ENCODE results near the gene PTOV1. TPM values are rescaled to one million over a fixed set of nuclear protein-coding genes. Genes with fewer than 3 reads are reported as not detected.

PTOV1 gene
- total and polyA plus RNA-seq, 2 of the 8 experiments (the other 6 are each of a cell fraction or from before 2014, with no cell fraction given) = 147 to 251 TPM

GRCh38 chr19:49862391-49863253, 11.7 kb downstream of the PTOV1 start:
- FAIRE-seq = no peak
- H3K4me1 ChIP-seq (replicated peaks in 1 of 4; ENCODE audit: control insufficient read depth in 3 of 4, insufficient read depth in 4 of 4, low read length in 3 of 4) = peaks cover 0 to 16% (median 4%) of the 10 kb centered on the region in 4 experiments; a peak in 5 of 7 replicates
- no peak overlapping the region for H3K14ac ChIP-seq (ENCODE audit: insufficient read length)
- H4K91ac ChIP-seq (replicated peaks; ENCODE audit: insufficient read length, low read length) = no peak overlapping the region
- no peak overlapping the region for H3K4ac ChIP-seq (replicated peaks; ENCODE audit: insufficient read length, low read depth, low read length)
- H2AK5ac ChIP-seq (ENCODE audit: low read depth, low read length) = no peak overlapping the region
- no peak overlapping the region for H4K5ac ChIP-seq (ENCODE audit: insufficient read length, low read depth, low read length)
- peaks cover 8% of the 10 kb centered on the region for H3K23me2 ChIP-seq (ENCODE audit: low read depth, low read length)
- peak overlapping the region; percentile 55 for H2BK5ac ChIP-seq (ENCODE audit: low read depth, low read length)
- no peaks in the 10 kb centered on the region for H3K27me3 ChIP-seq (replicated peaks in 1 of 4; ENCODE audit: control insufficient read depth in 3 of 4, extremely low read depth in 1 of 4, insufficient read depth in 3 of 4, low read length in 3 of 4)
- 0 out of 2 replicates have a peak overlapping the region, but pooled peaks have one; percentile 28 for H4K8ac ChIP-seq (ENCODE audit: extremely low read depth, insufficient read depth, low read length)
- H3K79me1 ChIP-seq (ENCODE audit: low read depth, low read length) = peaks cover 12% of the 10 kb centered on the region
- peaks cover 26 to 39% of the 10 kb centered on the region in 2 experiments for H4K20me1 ChIP-seq (replicated peaks in 1 of 2; ENCODE audit: control insufficient read depth in 1 of 2, insufficient read depth in 2 of 2, low read length in 2 of 2)
- no peak overlapping the region for H3K23ac ChIP-seq (ENCODE audit: insufficient read length)
- 92% methylated on average over 18 of the region's 49 CpGs; no CpG with 5 or more reads in 1 of the 2 experiments for WGBS, 2 experiments (ENCODE audit: extremely low coverage in 1 of 2, insufficient coverage in 1 of 2, insufficient read length in 1 of 2, insufficient replicate concordance in 2 of 2, low coverage in 1 of 2, low lambda C conversion rate in 2 of 2, missing lambda C conversion rate in 1 of 2)
- no peak overlapping the region for H2AFZ ChIP-seq (ENCODE audit: low read length)
- H3K9me3 ChIP-seq (ENCODE audit: insufficient read depth in 2 of 2, low read depth in 1 of 2, low read length in 1 of 2) = no peaks in the 10 kb centered on the region
- no peak overlapping the region for H3K4me2 ChIP-seq (ENCODE audit: insufficient read depth in 1 of 2, low read depth in 2 of 2, low read length in 2 of 2)
- H3K36me3 ChIP-seq (ENCODE audit: control insufficient read depth in 2 of 4, insufficient read depth in 4 of 4, low read length in 3 of 4) = peaks cover 25 to 60% (median 46%) of the 10 kb centered on the region in 4 experiments
- 0 out of 2 replicates have a peak overlapping the region, but pooled peaks have one; percentile 27 for H2BK12ac ChIP-seq (ENCODE audit: low read depth, low read length)
- POLR2A ChIA-PET (ENCODE audit: partially characterized antibody) = interaction anchor here (0.7 to 12.4 kb wide), 10 partner anchors 9 to 293 kb away, joined by 3 to 247 read pairs (median 6); partner anchors contain the start of genes AKT1S1, PTOV1 and TBC1D17
- H3K27ac ChIP-seq (ENCODE audit: low read depth, low read length) = no peak overlapping the region
- H3K4me3 ChIP-seq (ENCODE audit: extremely low read depth in 1 of 4, insufficient read depth in 2 of 4, low read depth in 3 of 4, low read length in 4 of 4) = no peak overlapping the region
- no peak overlapping the region for H2BK15ac ChIP-seq (ENCODE audit: low read length)
- no peak overlapping the region for H2BK20ac ChIP-seq (ENCODE audit: low read length)
- peaks cover 0 to 27% of the 10 kb centered on the region in 2 experiments; a peak in 2 of 4 replicates for H3K79me2 ChIP-seq (ENCODE audit: control insufficient read depth in 1 of 2, insufficient read depth in 2 of 2, low read length in 2 of 2)
- H3K56ac ChIP-seq (replicated peaks; ENCODE audit: insufficient read length, low read depth, low read length) = no peak overlapping the region
- H3K9ac ChIP-seq (replicated peaks in 1 of 4; ENCODE audit: extremely low read depth in 1 of 4, low read depth in 3 of 4, low read length in 3 of 4) = no peak overlapping the region
- no peak overlapping the region for H3K18ac ChIP-seq (ENCODE audit: extremely low read depth, low read length)
- DNase-seq (ENCODE audit: low read depth in 1 of 2, low spot score in 2 of 2) = peak; percentile 62 to 94
- no peak overlapping the region for H2BK120ac ChIP-seq (replicated peaks; ENCODE audit: low read depth, low read length)
- CTCF ChIA-PET (ENCODE audit: partially characterized antibody) = interaction anchor here (0.6 to 3.4 kb wide), 12 partner anchors 8 to 1125 kb away, joined by 3 to 13 read pairs (median 3); no protein-coding TSS in a partner anchor
- no peak for TF ChIP-seq PHF8 (conservative IDR thresholded peaks at IDR 0.05; ENCODE audit: low read depth, low read length)
- TF ChIP-seq BRCA1 (IDR thresholded peaks at IDR 0.05; ENCODE audit: low read depth, low read length) = no peak
- no peak for TF ChIP-seq GTF2F1 (IDR thresholded peaks at IDR 0.05; ENCODE audit: borderline replicate concordance, low read depth, low read length)
- TF ChIP-seq SP4 (IDR thresholded peaks at IDR 0.05; ENCODE audit: low read length) = no peak
- TF ChIP-seq KDM5A (IDR thresholded peaks at IDR 0.05; ENCODE audit: low read length) = no peak
- TF ChIP-seq KDM1A (IDR thresholded peaks at IDR 0.05; ENCODE audit: borderline replicate concordance, low read length) = peak; percentile 96
- TF ChIP-seq HDAC2 (IDR thresholded peaks at IDR 0.05; ENCODE audit: borderline replicate concordance in 1 of 2, low read depth in 2 of 2, low read length in 2 of 2) = peak; percentile 50 to 76; a peak in 2 of 4 replicates

Data from H1 (cell line).